Measurements from ENCODE around the gene NCCRP1.

NCCRP1 gene

GRCh38 chr19:39224910-39225309 is 28.1 kb downstream of the NCCRP1 start:
- no peak for DNase-seq (ENCODE audit: extremely low spot score)
- ChIA-PET POLR2A (no interaction called here), CTCF (no interaction called here)
- no peak for TF ChIP-seq CTCF (IDR thresholded peaks at IDR 0.05; ENCODE audit: control extremely low read depth, extremely low read depth, low read depth, missing control alignments)

- CTCF ChIA-PET = no interaction called here
- DNase-seq (ENCODE audit: extremely low spot score) = no peak
- no peak for TF ChIP-seq CTCF (IDR thresholded peaks at IDR 0.05; ENCODE audit: control extremely low read depth, extremely low read depth, low read depth, missing control alignments)
- POLR2A ChIA-PET = interaction anchor here (0.6 kb wide), 1 partner anchor 129 kb away, joined by 4 read pairs; no protein-coding TSS in a partner anchor
Measured at GRCh38 chr19:39230096-39230764, 33.5 kb downstream of the NCCRP1 start.

GRCh38 chr19:39232708-39233107 is 35.9 kb downstream of the NCCRP1 start:
- ChIA-PET POLR2A (no interaction called here), CTCF (no interaction called here)
- DNase-seq (ENCODE audit: extremely low spot score) = no peak
- no peak for TF ChIP-seq CTCF (IDR thresholded peaks at IDR 0.05; ENCODE audit: control extremely low read depth, extremely low read depth, low read depth, missing control alignments)

- no peak for DNase-seq (ENCODE audit: extremely low spot score)
- TF ChIP-seq CTCF (IDR thresholded peaks at IDR 0.05; ENCODE audit: control extremely low read depth, extremely low read depth, low read depth, missing control alignments) = no peak
- POLR2A ChIA-PET = no interaction called here
- CTCF ChIA-PET = no interaction called here
Measured at GRCh38 chr19:39236527-39236926, 39.8 kb downstream of the NCCRP1 start.

- DNase-seq (ENCODE audit: extremely low spot score) = peak; percentile 79
- POLR2A ChIA-PET = interaction anchor here (0.5 kb wide), 1 partner anchor 194 kb away, joined by 7 read pairs; no protein-coding TSS in a partner anchor
- CTCF ChIA-PET = no interaction called here
- no peak for TF ChIP-seq CTCF (IDR thresholded peaks at IDR 0.05; ENCODE audit: control extremely low read depth, extremely low read depth, low read depth, missing control alignments)
Measured at GRCh38 chr19:39237200-39238184, 40.7 kb downstream of the NCCRP1 start.

GRCh38 chr19:39238209-39238608 is 41.4 kb downstream of the NCCRP1 start:
- no peak for TF ChIP-seq CTCF (IDR thresholded peaks at IDR 0.05; ENCODE audit: control extremely low read depth, extremely low read depth, low read depth, missing control alignments)
- no peak for DNase-seq (ENCODE audit: extremely low spot score)
- POLR2A ChIA-PET = no interaction called here
- CTCF ChIA-PET = no interaction called here

Measured in GM10248 (cell line).